HCT116 (cell line): ENCODE results near the gene CYP2E1.

ENCODE experiments used
- CTCF ChIP-seq, 3 experiments: fragments of 200-600 bp in 1 of 3; sonication (generic) in 1 of 3; IDR thresholded peaks in 2 of 3; conservative IDR thresholded peaks in 1 of 3; 2 replicates each; pipeline ENCODE4 v1.5.1; 2012 to 2017; ENCODE audit warnings: low read depth in 2 of 3, low read length in 2 of 3, antibody characterized with exemption in 1 of 3, borderline replicate concordance in 1 of 3, control low read depth in 1 of 3, mild to moderate bottlenecking in 1 of 3, mixed read lengths in 1 of 3, mixed run types in 1 of 3, moderate library complexity in 1 of 3; ENCODE audit not compliant: insufficient read depth in 1 of 3
- POLR2AphosphoS5 ChIP-seq: IDR thresholded peaks from 2 replicates; pipeline ENCODE4 v1.6.1; 2011; ENCODE audit warnings: mild to moderate bottlenecking, low read depth, low read length, moderate library complexity
- RAD21 ChIP-seq: IDR thresholded peaks from 2 replicates; pipeline ENCODE4 v1.6.1; 2012; ENCODE audit warnings: low read depth, mild to moderate bottlenecking
- REST ChIP-seq: IDR thresholded peaks from 2 replicates; pipeline ENCODE4 v1.6.1; 2012; ENCODE audit warnings: low read depth
- SP1 ChIP-seq: IDR thresholded peaks from 2 replicates; pipeline ENCODE4 v1.6.1; 2012; ENCODE audit warnings: low read depth

GRCh38 chr10:133564816-133565215, 37.7 kb downstream of the CYP2E1 start:
- no peak for TF ChIP-seq REST
- no peak for TF ChIP-seq CTCF (IDR thresholded peaks at IDR 0.05 in 2 of 3, conservative IDR thresholded peaks at IDR 0.05 in 1 of 3; ENCODE audit: borderline replicate concordance in 1 of 3, insufficient read depth in 1 of 3, low read depth in 2 of 3, low read length in 2 of 3)
- TF ChIP-seq POLR2AphosphoS5: no peak
- TF ChIP-seq SP1: no peak
- no peak for TF ChIP-seq RAD21
